ENCODE data around the gene RAD51B. TPM values are rescaled to one million over a fixed set of nuclear protein-coding genes. Genes with fewer than 3 reads are reported as not detected.

RAD51B gene
- polyA plus RNA-seq, 3 donors: 3.6 to 11.6 (median 9.4) TPM

DNA sequence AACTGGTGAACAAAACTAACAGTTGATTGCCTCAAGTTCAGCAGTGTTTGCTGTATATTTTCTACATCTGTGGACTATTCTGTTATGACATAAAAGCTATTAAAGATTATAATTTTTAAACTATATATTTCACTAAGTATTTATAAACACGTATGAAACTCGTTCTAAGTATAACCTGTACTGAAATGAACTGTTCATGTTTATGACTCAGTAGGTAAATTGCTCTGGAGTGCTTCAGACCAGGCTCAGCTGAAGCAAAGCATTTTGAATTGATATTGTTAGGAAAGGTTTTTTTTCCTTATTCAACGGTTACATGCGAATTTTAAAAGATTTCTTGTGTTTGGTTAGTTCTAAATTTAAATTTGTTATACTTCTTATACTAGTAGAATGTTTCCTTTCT lies 151.3 kb downstream of the RAD51B start:
- no CpG with 5 or more reads among the region's 4 CpGs for WGBS (ENCODE audit: insufficient coverage)
- no peaks in the 10 kb centered on the region for H4K20me1 ChIP-seq (ENCODE audit: insufficient read depth, low read length)
- H3K4me1 Mint-ChIP-seq: peaks cover 10% of the 10 kb centered on the region
- no peak overlapping the region for H3K4me3 ChIP-seq (replicated peaks in 1 of 3; ENCODE audit: low read depth in 2 of 3, low read length in 3 of 3)
- H3K36me3 Mint-ChIP-seq: peaks cover 14 to 18% of the 10 kb centered on the region in 2 donors
- H3K27me3 Mint-ChIP-seq (ENCODE audit: low read depth in 3 of 3): peaks cover 0 to 2% (median 0%) of the 10 kb centered on the region in 3 donors
- H3K79me2 ChIP-seq (ENCODE audit: insufficient read depth, low read length): no peaks in the 10 kb centered on the region
- H3K27ac ChIP-seq (ENCODE audit: low read depth in 1 of 2, low read length in 2 of 2): no peak overlapping the region
- DNase-seq: no peak
- H3K27me3 ChIP-seq (ENCODE audit: control insufficient read depth in 2 of 2, insufficient read depth in 2 of 2, low read length in 2 of 2): no peaks in the 10 kb centered on the region
- no peak overlapping the region for H3K4me3 Mint-ChIP-seq
- TF ChIP-seq, protein P1, sequence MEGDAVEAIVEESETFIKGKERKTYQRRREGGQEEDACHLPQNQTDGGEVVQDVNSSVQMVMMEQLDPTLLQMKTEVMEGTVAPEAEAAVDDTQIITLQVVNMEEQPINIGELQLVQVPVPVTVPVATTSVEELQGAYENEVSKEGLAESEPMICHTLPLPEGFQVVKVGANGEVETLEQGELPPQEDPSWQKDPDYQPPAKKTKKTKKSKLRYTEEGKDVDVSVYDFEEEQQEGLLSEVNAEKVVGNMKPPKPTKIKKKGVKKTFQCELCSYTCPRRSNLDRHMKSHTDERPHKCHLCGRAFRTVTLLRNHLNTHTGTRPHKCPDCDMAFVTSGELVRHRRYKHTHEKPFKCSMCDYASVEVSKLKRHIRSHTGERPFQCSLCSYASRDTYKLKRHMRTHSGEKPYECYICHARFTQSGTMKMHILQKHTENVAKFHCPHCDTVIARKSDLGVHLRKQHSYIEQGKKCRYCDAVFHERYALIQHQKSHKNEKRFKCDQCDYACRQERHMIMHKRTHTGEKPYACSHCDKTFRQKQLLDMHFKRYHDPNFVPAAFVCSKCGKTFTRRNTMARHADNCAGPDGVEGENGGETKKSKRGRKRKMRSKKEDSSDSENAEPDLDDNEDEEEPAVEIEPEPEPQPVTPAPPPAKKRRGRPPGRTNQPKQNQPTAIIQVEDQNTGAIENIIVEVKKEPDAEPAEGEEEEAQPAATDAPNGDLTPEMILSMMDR (IDR thresholded peaks at IDR 0.05): no peak
- H2AFZ ChIP-seq (ENCODE audit: insufficient read depth, low read depth, low read length, poor library complexity, severe bottlenecking): no peak overlapping the region
- H3K27ac Mint-ChIP-seq: no peak overlapping the region
- H3K36me3 ChIP-seq (replicated peaks in 1 of 2; ENCODE audit: control insufficient read depth in 1 of 2, insufficient read depth in 2 of 2, low read length in 2 of 2): no peaks in the 10 kb centered on the region
- peaks cover 6 to 22% (median 10%) of the 10 kb centered on the region in 7 donors for H3K9me3 Mint-ChIP-seq
- H3K9ac ChIP-seq (ENCODE audit: insufficient read depth, low read length, poor library complexity, severe bottlenecking): no peak overlapping the region
- intact Hi-C loops (cut with micrococcal nuclease): no loop called here
- H3K9me3 ChIP-seq (replicated peaks in 1 of 2; ENCODE audit: control insufficient read depth in 1 of 2, insufficient read depth in 1 of 2, low read length in 2 of 2): no peaks in the 10 kb centered on the region
- no peak overlapping the region for H3K4me2 ChIP-seq (replicated peaks; ENCODE audit: extremely low read depth, low read length, poor library complexity, severe bottlenecking)
- peaks cover 10 to 11% of the 10 kb centered on the region in 2 donors for H3K4me1 ChIP-seq (ENCODE audit: control insufficient read depth in 1 of 2, insufficient read depth in 2 of 2, low read length in 2 of 2)

DNA sequence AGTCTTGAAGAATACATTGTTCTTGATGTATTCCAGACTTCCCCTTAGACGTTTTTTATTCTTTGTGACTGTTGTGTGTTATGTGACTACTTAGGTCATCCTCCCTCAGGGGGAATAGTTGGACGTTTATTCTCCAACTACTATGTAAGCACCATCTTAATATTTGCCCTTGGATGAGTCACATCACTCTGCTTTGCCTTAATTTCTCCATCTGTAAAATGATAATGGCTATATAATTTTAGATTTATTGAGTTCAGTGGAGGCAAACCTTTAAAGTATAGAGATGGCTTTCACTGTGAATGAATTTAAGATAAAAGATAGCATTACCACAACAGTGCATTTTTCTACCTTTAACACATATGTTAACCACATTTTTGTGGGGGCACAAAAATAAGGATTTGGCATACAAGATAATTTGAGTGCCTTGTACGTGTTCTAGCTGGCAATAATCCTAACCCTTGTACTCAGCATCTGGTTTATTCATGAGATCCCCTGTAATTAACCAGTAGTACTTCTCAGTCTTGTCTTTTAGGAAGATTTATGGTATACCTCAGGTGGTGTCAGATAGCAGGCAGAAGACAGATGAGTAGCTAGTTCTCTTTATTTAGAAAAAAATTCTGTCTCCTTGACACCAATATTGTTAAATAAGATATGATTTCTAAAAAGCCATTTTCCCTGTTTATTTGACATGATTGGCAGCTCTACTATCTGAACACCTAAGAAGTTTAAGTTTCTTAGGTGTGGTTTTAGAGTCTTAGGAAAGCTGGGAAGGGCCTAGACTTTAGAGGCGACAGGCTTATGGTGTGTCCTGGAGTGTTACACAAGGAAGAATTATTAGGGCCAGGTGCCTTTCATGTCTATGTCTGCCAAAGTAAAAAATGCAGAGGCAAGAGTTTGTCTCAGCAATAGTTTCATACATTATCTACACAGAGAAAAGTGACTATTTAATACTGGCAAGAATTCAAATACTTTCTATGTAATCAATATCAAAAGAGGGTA lies 152.3 kb downstream of the RAD51B start:
- Histone ChIP-seq H3K79me2 (ENCODE audit: insufficient read depth, low read length) (no peaks in the 10 kb centered on the region), H3K9ac (ENCODE audit: insufficient read depth, low read length, poor library complexity, severe bottlenecking) (no peak overlapping the region), H3K27ac (ENCODE audit: low read depth in 1 of 2, low read length in 2 of 2) (no peak overlapping the region), H2AFZ (ENCODE audit: insufficient read depth, low read depth, low read length, poor library complexity, severe bottlenecking) (no peak overlapping the region), H3K4me2 (replicated peaks; ENCODE audit: extremely low read depth, low read length, poor library complexity, severe bottlenecking) (no peak overlapping the region), H3K27me3 (ENCODE audit: control insufficient read depth in 2 of 2, insufficient read depth in 2 of 2, low read length in 2 of 2) (no peaks in the 10 kb centered on the region), H4K20me1 (ENCODE audit: insufficient read depth, low read length) (no peaks in the 10 kb centered on the region), H3K36me3 (replicated peaks in 1 of 2; ENCODE audit: control insufficient read depth in 1 of 2, insufficient read depth in 2 of 2, low read length in 2 of 2) (no peaks in the 10 kb centered on the region), H3K4me1 (ENCODE audit: control insufficient read depth in 1 of 2, insufficient read depth in 2 of 2, low read length in 2 of 2) (peaks cover under 1% of the 10 kb centered on the region in 2 donors), H3K4me3 (replicated peaks in 1 of 3; ENCODE audit: low read depth in 2 of 3, low read length in 3 of 3) (no peak overlapping the region), H3K9me3 (replicated peaks in 1 of 2; ENCODE audit: control insufficient read depth in 1 of 2, insufficient read depth in 1 of 2, low read length in 2 of 2) (no peaks in the 10 kb centered on the region)
- Mint-ChIP-seq H3K27ac (no peak overlapping the region), H3K4me3 (no peak overlapping the region), H3K36me3 (peaks cover 12 to 21% of the 10 kb centered on the region in 2 donors), H3K27me3 (ENCODE audit: low read depth in 3 of 3) (peaks cover 0 to 5% (median 0%) of the 10 kb centered on the region in 3 donors), H3K4me1 (peaks cover under 1% of the 10 kb centered on the region), H3K9me3 (peaks cover 6 to 21% (median 8%) of the 10 kb centered on the region in 7 donors)
- DNase-seq: no peak
- TF ChIP-seq, protein P1 (IDR thresholded peaks at IDR 0.05): no peak
- intact Hi-C loops (cut with micrococcal nuclease): no loop called here
- WGBS (ENCODE audit: insufficient coverage): 100% methylated on average over 1 of the region's 4 CpGs
